ENCODE measurements around the gene BAG3.
"Not testable (repeated sequence)": the region's sequence is repeated elsewhere in the genome, so short reads cannot be mapped to it uniquely, and the experiment has no call there.

Gene BAG3

GRCh38 chr10:119611433-119611832, 39.7 kb upstream of the BAG3 start:
- no peak for TF ChIP-seq CTCF (IDR thresholded peaks at IDR 0.05; ENCODE audit: control extremely low read depth, extremely low read depth, low read depth, missing control alignments)
- DNase-seq (ENCODE audit: extremely low spot score): no peak
- POLR2A ChIA-PET: interaction anchor here (0.6 kb wide), 1 partner anchor 26 kb away, joined by 4 read pairs; no protein-coding TSS in a partner anchor
- CTCF ChIA-PET: interaction anchor here (3.5 kb wide), 1 partner anchor 8 kb away, joined by 19 read pairs; no protein-coding TSS in a partner anchor

GRCh38 chr10:119613741-119614140, 37.4 kb upstream of the BAG3 start:
- CTCF ChIA-PET: interaction anchor here (0.9 to 3.5 kb wide), 4 partner anchors 11 to 39 kb away, joined by 3 to 19 read pairs (median 4); no protein-coding TSS in a partner anchor
- DNase-seq (ENCODE audit: extremely low spot score): no peak
- no peak for TF ChIP-seq CTCF (IDR thresholded peaks at IDR 0.05; ENCODE audit: control extremely low read depth, extremely low read depth, low read depth, missing control alignments)
- POLR2A ChIA-PET: no interaction called here

GRCh38 chr10:119614686-119615085, 36.5 kb upstream of the BAG3 start:
- POLR2A ChIA-PET: no interaction called here
- CTCF ChIA-PET: interaction anchor here (0.9 to 3.5 kb wide), 4 partner anchors 12 to 38 kb away, joined by 3 to 19 read pairs (median 4); no protein-coding TSS in a partner anchor
- DNase-seq (ENCODE audit: extremely low spot score): no peak
- no peak for TF ChIP-seq CTCF (IDR thresholded peaks at IDR 0.05; ENCODE audit: control extremely low read depth, extremely low read depth, low read depth, missing control alignments)

- no peak for DNase-seq (ENCODE audit: extremely low spot score)
- CTCF ChIA-PET: interaction anchor here (0.7 to 2.7 kb wide), 5 partner anchors 9 to 134 kb away, joined by 3 to 10 read pairs (median 4); no protein-coding TSS in a partner anchor
Measured at GRCh38 chr10:119616882-119617570, 34.2 kb upstream of the BAG3 start.

GRCh38 chr10:119619215-119619614, 32.0 kb upstream of the BAG3 start:
- ChIA-PET CTCF (interaction anchor here (1.0 to 1.5 kb wide), 2 partner anchors 131 to 412 kb away, joined by 3 to 5 read pairs; no protein-coding TSS in a partner anchor), POLR2A (no interaction called here)
- DNase-seq (ENCODE audit: extremely low spot score): no peak
- no peak for TF ChIP-seq CTCF (IDR thresholded peaks at IDR 0.05; ENCODE audit: control extremely low read depth, extremely low read depth, low read depth, missing control alignments)

More at GRCh38 chr10:119616882-119617570, 34.2 kb upstream of the BAG3 start:
- POLR2A ChIA-PET: no interaction called here
- no peak for TF ChIP-seq CTCF (IDR thresholded peaks at IDR 0.05; ENCODE audit: control extremely low read depth, extremely low read depth, low read depth, missing control alignments)

GRCh38 chr10:119619811-119620210, 31.4 kb upstream of the BAG3 start:
- CTCF ChIA-PET: interaction anchor here (1.5 kb wide), 1 partner anchor 131 kb away, joined by 3 read pairs; no protein-coding TSS in a partner anchor
- POLR2A ChIA-PET; DNase-seq (ENCODE audit: extremely low spot score): not testable (repeated sequence)
